ENCODE data around the gene MAPKAPK2. TPM values are rescaled to one million over a fixed set of nuclear protein-coding genes. Genes with fewer than 3 reads are reported as not detected.

Gene MAPKAPK2
- total RNA-seq, 2 experiments from 2014 or later: 14.5 to 39.9 TPM

DNA sequence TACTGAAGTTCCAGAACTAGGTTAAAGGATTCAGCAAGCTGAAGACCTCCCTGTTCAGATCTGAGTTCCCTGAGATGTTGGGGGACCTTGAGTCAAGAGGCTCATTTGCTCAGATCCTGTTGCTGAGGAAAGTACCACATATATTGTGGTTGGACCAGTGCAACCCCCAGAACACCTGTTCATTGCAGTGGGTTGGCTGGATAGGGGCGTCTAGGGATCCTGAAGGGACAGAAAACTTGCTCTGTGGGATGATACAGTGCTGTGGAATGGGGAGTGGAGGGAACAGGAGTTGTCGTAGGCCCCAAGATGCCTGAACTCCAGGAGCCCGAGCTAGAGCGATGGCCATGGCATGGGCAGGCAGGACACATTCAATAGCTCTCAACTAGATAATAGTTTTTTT, 24.6 kb upstream of the MAPKAPK2 start:
- no TSS peak for BruUV-seq (replicated peaks)
- Histone ChIP-seq H2AFZ (ENCODE audit: low read length) (no peak overlapping the region), H3K27ac (ENCODE audit: low read depth, low read length, poor library complexity, severe bottlenecking) (no peak overlapping the region), H3K4me1 (ENCODE audit: insufficient read depth, low read length, poor library complexity, severe bottlenecking) (peaks cover 32% of the 10 kb centered on the region), H3K36me3 (ENCODE audit: insufficient read depth, low read length) (no peaks in the 10 kb centered on the region), H4K20me1 (ENCODE audit: insufficient read depth, low read length) (no peaks in the 10 kb centered on the region), H3K9me3 (ENCODE audit: low read length) (no peaks in the 10 kb centered on the region), H3K4me3 (ENCODE audit: low read depth, low read length, poor library complexity, severe bottlenecking) (no peak overlapping the region), H3K79me2 (ENCODE audit: insufficient read depth, low read depth, low read length) (no peaks in the 10 kb centered on the region), H3K9me2 (ENCODE audit: insufficient read depth, low read length) (no peaks in the 10 kb centered on the region), H3K4me2 (ENCODE audit: low read length) (no peak overlapping the region)
- no peak for DNase-seq (ENCODE audit: low spot score)
- intact Hi-C loops (cut with micrococcal nuclease; ENCODE audit: unreplicated experiment): no loop called here
- ChIA-PET CTCF (ENCODE audit: unreplicated experiment) (interaction anchor here (0.8 to 1.3 kb wide), 2 partner anchors 14 to 23 kb away, joined by 4 to 11 read pairs; no protein-coding TSS in a partner anchor), POLR2A (no interaction called here)
- no peak for TF ChIP-seq EZH2phosphoT487 (IDR thresholded peaks at IDR 0.05; ENCODE audit: borderline replicate concordance, low read depth, low read length)
- TF ChIP-seq, protein P1, sequence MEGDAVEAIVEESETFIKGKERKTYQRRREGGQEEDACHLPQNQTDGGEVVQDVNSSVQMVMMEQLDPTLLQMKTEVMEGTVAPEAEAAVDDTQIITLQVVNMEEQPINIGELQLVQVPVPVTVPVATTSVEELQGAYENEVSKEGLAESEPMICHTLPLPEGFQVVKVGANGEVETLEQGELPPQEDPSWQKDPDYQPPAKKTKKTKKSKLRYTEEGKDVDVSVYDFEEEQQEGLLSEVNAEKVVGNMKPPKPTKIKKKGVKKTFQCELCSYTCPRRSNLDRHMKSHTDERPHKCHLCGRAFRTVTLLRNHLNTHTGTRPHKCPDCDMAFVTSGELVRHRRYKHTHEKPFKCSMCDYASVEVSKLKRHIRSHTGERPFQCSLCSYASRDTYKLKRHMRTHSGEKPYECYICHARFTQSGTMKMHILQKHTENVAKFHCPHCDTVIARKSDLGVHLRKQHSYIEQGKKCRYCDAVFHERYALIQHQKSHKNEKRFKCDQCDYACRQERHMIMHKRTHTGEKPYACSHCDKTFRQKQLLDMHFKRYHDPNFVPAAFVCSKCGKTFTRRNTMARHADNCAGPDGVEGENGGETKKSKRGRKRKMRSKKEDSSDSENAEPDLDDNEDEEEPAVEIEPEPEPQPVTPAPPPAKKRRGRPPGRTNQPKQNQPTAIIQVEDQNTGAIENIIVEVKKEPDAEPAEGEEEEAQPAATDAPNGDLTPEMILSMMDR (conservative IDR thresholded peaks at IDR 0.05; ENCODE audit: low read length): no peak

DNA sequence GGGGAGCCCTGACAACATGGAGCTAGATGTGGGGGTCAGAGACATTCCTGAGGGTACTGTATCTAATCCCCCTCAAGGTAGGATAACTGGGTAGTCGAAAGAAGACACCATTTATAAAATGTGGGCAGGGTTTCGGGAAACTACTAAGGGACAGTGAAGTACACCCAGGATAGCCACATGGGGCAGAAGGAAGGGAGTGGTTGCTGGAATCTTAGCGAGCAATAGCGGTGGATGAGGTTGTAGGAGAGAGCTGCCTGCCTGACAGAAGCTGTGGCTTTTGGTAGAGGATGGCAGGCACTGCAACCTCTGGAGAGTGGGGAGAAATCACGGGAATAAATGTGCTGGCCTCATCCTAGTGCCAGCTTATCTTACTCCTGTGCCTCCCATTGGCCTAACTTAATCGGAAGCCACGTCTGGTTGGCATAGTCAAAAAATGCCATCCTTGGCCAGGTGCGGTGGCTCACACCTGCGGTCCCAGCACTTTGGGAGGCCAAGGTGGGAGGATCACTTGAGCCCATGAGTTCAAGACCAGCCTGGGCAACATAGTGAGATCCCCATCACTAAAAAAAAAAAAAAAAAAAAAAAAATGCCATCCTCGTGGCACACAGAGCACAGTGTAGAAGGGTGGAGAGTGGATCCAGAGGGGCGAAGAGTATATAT, 23.4 kb upstream of the MAPKAPK2 start:
- Histone ChIP-seq H3K9me3 (ENCODE audit: low read length) (no peaks in the 10 kb centered on the region), H3K4me1 (ENCODE audit: insufficient read depth, low read length, poor library complexity, severe bottlenecking) (peaks cover 32% of the 10 kb centered on the region), H3K9me2 (ENCODE audit: insufficient read depth, low read length) (no peaks in the 10 kb centered on the region), H2AFZ (ENCODE audit: low read length) (no peak overlapping the region), H3K79me2 (ENCODE audit: insufficient read depth, low read depth, low read length) (no peaks in the 10 kb centered on the region), H3K36me3 (ENCODE audit: insufficient read depth, low read length) (no peaks in the 10 kb centered on the region), H3K4me3 (ENCODE audit: low read depth, low read length, poor library complexity, severe bottlenecking) (no peak overlapping the region), H3K27ac (ENCODE audit: low read depth, low read length, poor library complexity, severe bottlenecking) (no peak overlapping the region), H4K20me1 (ENCODE audit: insufficient read depth, low read length) (no peaks in the 10 kb centered on the region), H3K4me2 (ENCODE audit: low read length) (no peak overlapping the region)
- POLR2A ChIA-PET: no interaction called here
- TF ChIP-seq, protein P1 (conservative IDR thresholded peaks at IDR 0.05; ENCODE audit: low read length): no peak
- TF ChIP-seq EZH2phosphoT487 (IDR thresholded peaks at IDR 0.05; ENCODE audit: borderline replicate concordance, low read depth, low read length): no peak
- DNase-seq (ENCODE audit: low spot score): no peak
- intact Hi-C loops (cut with micrococcal nuclease; ENCODE audit: unreplicated experiment): no loop called here
- CTCF ChIA-PET (ENCODE audit: unreplicated experiment): interaction anchor here (1.1 kb wide), 1 partner anchor 26 kb away, joined by 3 read pairs; the partner anchor contains the start of gene DYRK3
- no TSS peak for BruUV-seq (replicated peaks)

Data from OCI-LY7 (cell line).